SK-N-SH (cell line): ENCODE results near the gene KCNT1. TPM values are rescaled to one million over a fixed set of nuclear protein-coding genes. Genes with fewer than 3 reads are reported as not detected.

Experiments
- CTCF ChIA-PET: fragments of 300-600, 350-600 bp; formaldehyde crosslinking; extraction: SDS; loops from one replicate; lab custom pipeline; 2021; lab: Yijun Ruan, JAX
- POLR2A ChIA-PET: fragments of 350-600 bp; sonication (Branson Sonifier 250); formaldehyde crosslinking; extraction: SDS; loops from one replicate; lab custom pipeline; 2020; ENCODE audit warnings: antibody characterized with exemption, inconsistent platforms; lab: Yijun Ruan, JAX
- DNase-seq: peaks from one replicate; pipeline ENCODE4 v3.0.0; 2012
- H2AFZ ChIP-seq: fragments of 200-600 bp; sonication (generic); 2 replicates; pipeline ENCODE4 v1.8.1; 2016; ENCODE audit warnings: antibody characterized with exemption, mild to moderate bottlenecking, low read depth
- H3F3A ChIP-seq: fragments of 200-600 bp; sonication (generic); replicated peaks from 2 replicates; pipeline ENCODE3; 2016; ENCODE audit warnings: antibody characterized with exemption, mild to moderate bottlenecking; ENCODE audit not compliant: insufficient read depth
- H3K27ac ChIP-seq, 2 experiments: fragments of 200-500 bp in 1 of 2; fragments of 200-600 bp in 1 of 2; sonication (Bioruptor generic) in 1 of 2; sonication (generic), shearing (Covaris generic) in 1 of 2; 2 replicates each; pipeline versions ENCODE4 v1.5.1 to v1.6.1; 2014 to 2016; ENCODE audit warnings: low read depth in 2 of 2, inconsistent platforms in 1 of 2, low read length in 1 of 2, mild to moderate bottlenecking in 1 of 2, mixed read lengths in 1 of 2
- H3K27me3 ChIP-seq: fragments of 200-600 bp; sonication (generic), shearing (Covaris generic); 2 replicates; pipeline ENCODE4 v1.6.1; 2016; ENCODE audit warnings: mixed run types; ENCODE audit not compliant: insufficient read depth
- H3K36me3 ChIP-seq, 2 experiments: fragments of 200-500 bp in 1 of 2; fragments of 200-600 bp in 1 of 2; sonication (Bioruptor generic) in 1 of 2; sonication (generic) in 1 of 2; replicated peaks in 1 of 2; 2 replicates each; pipeline versions ENCODE3 to v1.5.1; 2014 to 2016; ENCODE audit warnings: low read length in 1 of 2, mild to moderate bottlenecking in 1 of 2; ENCODE audit not compliant: insufficient read depth in 2 of 2, control insufficient read depth in 1 of 2
- H3K4me1 ChIP-seq, 2 experiments: fragments of 200-500 bp in 1 of 2; fragments of 200-600 bp in 1 of 2; sonication (Bioruptor generic) in 1 of 2; sonication (generic), shearing (Covaris generic) in 1 of 2; 2 replicates each; pipeline versions ENCODE4 v1.5.1 to v1.6.1; 2014 to 2016; ENCODE audit warnings: low read depth in 1 of 2, low read length in 1 of 2, mixed run types in 1 of 2; ENCODE audit not compliant: insufficient read depth in 2 of 2, control insufficient read depth in 1 of 2
- H3K4me2 ChIP-seq: fragments of 200-600 bp; sonication (generic), shearing (Covaris generic); 2 replicates; pipeline ENCODE4 v1.6.1; 2017; ENCODE audit warnings: mixed run types
- H3K4me3 ChIP-seq, 2 experiments: fragments of 200-500 bp in 1 of 2; fragments of 200-600 bp in 1 of 2; sonication (Bioruptor generic) in 1 of 2; sonication (generic), shearing (Covaris generic) in 1 of 2; 2 replicates each; pipeline versions ENCODE4 v1.5.1 to v1.8.1; 2014 to 2016; ENCODE audit warnings: low read depth in 2 of 2, inconsistent platforms in 1 of 2, low read length in 1 of 2, mild to moderate bottlenecking in 1 of 2, mixed read lengths in 1 of 2, moderate library complexity in 1 of 2
- H3K79me2 ChIP-seq: fragments of 200-600 bp; sonication (generic); 2 replicates; pipeline ENCODE4 v1.8.1; 2017; ENCODE audit warnings: mild to moderate bottlenecking; ENCODE audit not compliant: insufficient read depth
- H3K9ac ChIP-seq: fragments of 200-600 bp; sonication (generic); 2 replicates; pipeline ENCODE4 v1.6.1; 2017; ENCODE audit warnings: mixed run types
- H3K9me2 ChIP-seq: fragments of 200-600 bp; sonication (generic); 2 replicates; pipeline ENCODE4 v1.6.1; 2017; ENCODE audit warnings: mixed run types
- H3K9me3 ChIP-seq: fragments of 200-600 bp; sonication (generic); 2 replicates; pipeline ENCODE4 v1.6.1; 2017; ENCODE audit warnings: mixed run types, mild to moderate bottlenecking, moderate library complexity
- H4K20me1 ChIP-seq: fragments of 200-600 bp; sonication (generic); 2 replicates; pipeline ENCODE4 v1.6.1; 2017; ENCODE audit warnings: mild to moderate bottlenecking, mixed run types; ENCODE audit not compliant: insufficient read depth
- EP300 ChIP-seq, 2 experiments: IDR thresholded peaks; 2 replicates each; pipeline versions ENCODE4 v1.4.0 to v1.6.1; 2012; ENCODE audit warnings: borderline replicate concordance in 1 of 2, low read depth in 1 of 2, low read length in 1 of 2
- EZH2phosphoT487 ChIP-seq: fragments of 200-600 bp; sonication (generic); IDR thresholded peaks from 2 replicates; pipeline ENCODE4 v1.6.1; 2017; ENCODE audit warnings: low read depth, mixed run types, mild to moderate bottlenecking, antibody characterized with exemption, moderate library complexity, borderline replicate concordance
- FOSL2 ChIP-seq: IDR thresholded peaks from 2 replicates; pipeline ENCODE4 v1.4.0; 2012; ENCODE audit warnings: low read depth, mild to moderate bottlenecking, moderate library complexity, borderline replicate concordance
- FOXJ3 ChIP-seq: sonication (generic); formaldehyde crosslinking; IDR thresholded peaks from 2 replicates; pipeline ENCODE4 v1.5.1; 2020; ENCODE audit warnings: mild to moderate bottlenecking, missing genetic modification reagents
- FOXM1 ChIP-seq: IDR thresholded peaks from 2 replicates; pipeline ENCODE4 v1.4.0; 2012; ENCODE audit warnings: low read depth, mild to moderate bottlenecking
- GATA2 ChIP-seq: sonication (generic); formaldehyde crosslinking; IDR thresholded peaks from 2 replicates; pipeline ENCODE4 v1.5.0; 2020; ENCODE audit warnings: mild to moderate bottlenecking, missing genetic modification reagents
- JUND ChIP-seq: IDR thresholded peaks from 2 replicates; pipeline ENCODE4 v1.4.0; 2012
- MEF2A ChIP-seq: IDR thresholded peaks from 2 replicates; pipeline ENCODE4 v1.4.0; 2012; ENCODE audit warnings: low read depth, borderline replicate concordance
- NFIC ChIP-seq: IDR thresholded peaks from 2 replicates; pipeline ENCODE4 v1.4.0; 2012; ENCODE audit warnings: borderline replicate concordance
- NRF1 ChIP-seq: IDR thresholded peaks from 2 replicates; pipeline ENCODE4 v1.6.1; 2012; ENCODE audit warnings: low read depth, mild to moderate bottlenecking, low read length
- RAD21 ChIP-seq: IDR thresholded peaks from 2 replicates; pipeline ENCODE4 v1.6.1; 2012; ENCODE audit warnings: mild to moderate bottlenecking, low read length
- RCOR1 ChIP-seq: fragments of 150-350 bp; IDR thresholded peaks from 2 replicates; pipeline ENCODE4 v1.6.1; 2017; ENCODE audit warnings: antibody characterized with exemption, low read length
- RFX5 ChIP-seq: IDR thresholded peaks from 2 replicates; pipeline ENCODE4 v1.6.1; 2012; ENCODE audit warnings: mild to moderate bottlenecking, improper control_type of control experiment, low read length
- RXRA ChIP-seq: IDR thresholded peaks from 2 replicates; pipeline ENCODE4 v1.4.0; 2012; ENCODE audit warnings: low read depth, mild to moderate bottlenecking, borderline replicate concordance
- SIN3A ChIP-seq: IDR thresholded peaks from 2 replicates; pipeline ENCODE4 v1.6.1; 2012; ENCODE audit warnings: low read depth, mild to moderate bottlenecking, low read length, moderate library complexity, borderline replicate concordance
- SMC3 ChIP-seq: IDR thresholded peaks from 2 replicates; pipeline ENCODE4 v1.6.1; 2012; ENCODE audit warnings: low read depth, low read length, improper control_type of control experiment
- TAF1 ChIP-seq: IDR thresholded peaks from 2 replicates; pipeline ENCODE4 v1.6.1; 2012; ENCODE audit warnings: low read depth, mild to moderate bottlenecking, low read length, moderate library complexity, borderline replicate concordance
- YY1 ChIP-seq: IDR thresholded peaks from 2 replicates; pipeline ENCODE4 v1.4.0; 2012; ENCODE audit warnings: low read depth, mild to moderate bottlenecking
- WGBS: methylation state at CpG from one replicate; pipeline ENCODE4 v1.1.6; 2017; ENCODE audit warnings: low lambda C conversion rate; 5-methylcytosine and 5-hydroxymethylcytosine counted together
- polyA plus RNA-seq, 3 experiments: library from polyadenylated mRNA; depleted of rRNA; stranded (reverse); fragments of >200 nt; gene quantifications; 2 replicates each; pipeline ENCODE4 v1.2.3, GENCODE V29; 2012
- TF ChIP-seq, protein P1 (sequence below): fragments of 150-350 bp; IDR thresholded peaks from 2 replicates; pipeline ENCODE4 v1.6.1; 2016; ENCODE audit warnings: mild to moderate bottlenecking, low read depth, low read length
- TF ChIP-seq, protein P2 (sequence below): IDR thresholded peaks from 2 replicates; pipeline ENCODE4 v1.4.0; 2012; ENCODE audit warnings: low read depth, borderline replicate concordance
- TF ChIP-seq, protein P3 (sequence below): IDR thresholded peaks from 2 replicates; pipeline ENCODE4 v1.4.0; 2012; ENCODE audit warnings: low read depth
- TF ChIP-seq, protein P4 (sequence below): fragments of 200-600 bp; sonication (generic); IDR thresholded peaks from 2 replicates; pipeline ENCODE4 v1.6.1; 2017; ENCODE audit warnings: antibody characterized with exemption, mild to moderate bottlenecking, moderate library complexity

Gene KCNT1
- polyA plus RNA-seq, 1 of the 3 experiments (the other 2 are of a cell fraction): 0.08 TPM

DNA sequence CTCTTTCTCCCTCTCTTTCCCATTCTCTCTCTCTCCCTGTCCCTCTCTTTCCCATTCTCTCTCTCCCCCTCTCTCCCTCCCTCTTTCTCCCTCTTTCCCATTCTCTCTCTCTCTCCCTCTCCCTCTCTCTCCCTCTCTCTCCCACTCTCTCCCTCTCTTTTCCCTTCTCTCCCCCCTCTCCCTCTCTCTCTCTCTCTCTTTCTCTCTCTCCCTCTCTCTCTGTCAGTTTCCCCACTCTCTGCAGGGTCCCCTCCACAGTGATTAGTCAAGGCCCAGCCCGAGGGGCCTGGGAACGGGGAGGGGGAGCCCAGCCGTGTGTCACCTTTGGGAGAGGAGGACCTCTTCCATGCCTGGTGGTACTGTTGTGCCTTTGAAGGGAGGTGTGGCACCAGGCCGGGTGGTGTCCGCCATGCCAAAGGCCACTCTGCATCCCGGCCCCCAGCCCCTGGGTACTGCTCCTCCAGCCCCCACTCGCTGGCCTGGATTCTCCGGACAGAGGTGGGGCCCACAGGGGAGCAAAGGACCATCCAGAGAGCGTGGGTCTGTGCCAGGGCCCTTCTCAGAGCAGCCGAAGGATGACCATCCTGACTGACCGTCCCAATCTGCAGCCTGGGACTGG, 25.4 kb downstream of the KCNT1 start:
- H3K4me1 ChIP-seq: no peaks in the 10 kb centered on the region; a peak in 1 of 4 replicates
- 34% methylated on average over 11 of the region's 11 CpGs for WGBS
- DNase-seq: no peak
- no peaks in the 10 kb centered on the region for H3K36me3 ChIP-seq
- H3K4me3 ChIP-seq: no peak overlapping the region
- POLR2A ChIA-PET: no interaction called here
- H3K9me2 ChIP-seq: no peaks in the 10 kb centered on the region
- H2AFZ ChIP-seq: no peak overlapping the region
- H4K20me1 ChIP-seq: no peaks in the 10 kb centered on the region
- H3K9me3 ChIP-seq: no peaks in the 10 kb centered on the region
- no peaks in the 10 kb centered on the region for H3K79me2 ChIP-seq
- H3K4me2 ChIP-seq: no peak overlapping the region
- no peak for TF ChIP-seq MEF2A
- TF ChIP-seq, protein P1, sequence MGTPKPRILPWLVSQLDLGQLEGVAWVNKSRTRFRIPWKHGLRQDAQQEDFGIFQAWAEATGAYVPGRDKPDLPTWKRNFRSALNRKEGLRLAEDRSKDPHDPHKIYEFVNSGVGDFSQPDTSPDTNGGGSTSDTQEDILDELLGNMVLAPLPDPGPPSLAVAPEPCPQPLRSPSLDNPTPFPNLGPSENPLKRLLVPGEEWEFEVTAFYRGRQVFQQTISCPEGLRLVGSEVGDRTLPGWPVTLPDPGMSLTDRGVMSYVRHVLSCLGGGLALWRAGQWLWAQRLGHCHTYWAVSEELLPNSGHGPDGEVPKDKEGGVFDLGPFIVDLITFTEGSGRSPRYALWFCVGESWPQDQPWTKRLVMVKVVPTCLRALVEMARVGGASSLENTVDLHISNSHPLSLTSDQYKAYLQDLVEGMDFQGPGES: no peak
- TF ChIP-seq, protein P2, sequence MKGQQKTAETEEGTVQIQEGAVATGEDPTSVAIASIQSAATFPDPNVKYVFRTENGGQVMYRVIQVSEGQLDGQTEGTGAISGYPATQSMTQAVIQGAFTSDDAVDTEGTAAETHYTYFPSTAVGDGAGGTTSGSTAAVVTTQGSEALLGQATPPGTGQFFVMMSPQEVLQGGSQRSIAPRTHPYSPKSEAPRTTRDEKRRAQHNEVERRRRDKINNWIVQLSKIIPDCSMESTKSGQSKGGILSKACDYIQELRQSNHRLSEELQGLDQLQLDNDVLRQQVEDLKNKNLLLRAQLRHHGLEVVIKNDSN: no peak
- no peak for TF ChIP-seq YY1
- TF ChIP-seq, protein P3, sequence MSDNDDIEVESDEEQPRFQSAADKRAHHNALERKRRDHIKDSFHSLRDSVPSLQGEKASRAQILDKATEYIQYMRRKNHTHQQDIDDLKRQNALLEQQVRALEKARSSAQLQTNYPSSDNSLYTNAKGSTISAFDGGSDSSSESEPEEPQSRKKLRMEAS: no peak
- no peak for TF ChIP-seq NRF1
- no peak for TF ChIP-seq RCOR1
- no peak for TF ChIP-seq TAF1
- no peak for TF ChIP-seq JUND
- TF ChIP-seq RAD21: no peak
- H3K27me3 ChIP-seq: no peaks in the 10 kb centered on the region
- H3F3A ChIP-seq: no peaks in the 10 kb centered on the region
- no peak overlapping the region for H3K9ac ChIP-seq
- CTCF ChIA-PET: no interaction called here
- no peak overlapping the region for H3K27ac ChIP-seq

DNA sequence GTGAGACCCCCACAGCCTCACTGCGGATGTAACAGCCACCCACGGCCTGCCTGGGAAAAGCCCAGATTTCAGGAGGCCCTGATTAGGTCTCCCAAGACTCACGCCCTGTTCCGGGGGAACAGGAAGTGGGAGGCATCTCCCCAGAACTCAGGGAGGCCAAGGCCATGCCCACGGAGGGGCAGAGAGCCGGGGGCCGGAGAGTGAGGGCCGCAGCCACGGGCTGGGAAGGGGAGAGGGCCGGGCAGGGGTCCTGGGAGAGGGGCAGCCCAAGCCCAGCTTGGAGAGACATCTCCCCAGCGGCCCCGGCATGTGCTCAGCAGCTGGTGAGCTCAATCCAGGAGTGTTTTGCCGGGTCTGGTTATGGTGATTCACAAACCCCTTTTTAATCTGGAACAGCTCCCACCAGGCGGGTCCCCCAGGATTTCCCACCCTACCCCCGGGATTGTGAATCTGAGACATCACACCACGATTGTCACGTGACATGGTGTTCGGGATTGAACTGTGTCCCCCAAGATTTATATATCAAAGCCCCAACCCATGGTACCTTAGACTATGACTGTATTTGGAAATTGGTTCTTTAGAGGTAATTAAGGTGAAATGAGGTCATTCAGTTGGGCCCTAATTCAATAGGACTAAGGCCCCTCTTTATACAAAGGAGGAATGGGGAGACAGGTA, 26.6 kb downstream of the KCNT1 start:
- ChIA-PET POLR2A (no interaction called here), CTCF (no interaction called here)
- Histone ChIP-seq H3K9me2 (no peaks in the 10 kb centered on the region), H3F3A (no peaks in the 10 kb centered on the region), H2AFZ (no peak overlapping the region), H3K4me3 (no peak overlapping the region), H3K9ac (no peak overlapping the region), H3K9me3 (no peaks in the 10 kb centered on the region), H3K27me3 (no peaks in the 10 kb centered on the region), H3K27ac (no peak overlapping the region), H3K4me2 (no peak overlapping the region), H3K4me1 (no peaks in the 10 kb centered on the region), H3K79me2 (no peaks in the 10 kb centered on the region), H3K36me3 (no peaks in the 10 kb centered on the region), H4K20me1 (no peaks in the 10 kb centered on the region)
- DNase-seq: no peak
- TF ChIP-seq EZH2phosphoT487 (no peak), FOXM1 (no peak), EP300 (IDR thresholded peaks at IDR 0.05; ENCODE audit: borderline replicate concordance in 1 of 2, low read depth in 1 of 2, low read length in 1 of 2) (no peak), YY1 (no peak), GATA2 (CRISPR knock-in tag) (no peak), FOXJ3 (CRISPR knock-in tag) (no peak), SIN3A (no peak), RAD21 (no peak), FOSL2 (no peak), NFIC (no peak), JUND (no peak), RXRA (no peak), SMC3 (no peak), RFX5 (no peak)
- TF ChIP-seq, protein P4, sequence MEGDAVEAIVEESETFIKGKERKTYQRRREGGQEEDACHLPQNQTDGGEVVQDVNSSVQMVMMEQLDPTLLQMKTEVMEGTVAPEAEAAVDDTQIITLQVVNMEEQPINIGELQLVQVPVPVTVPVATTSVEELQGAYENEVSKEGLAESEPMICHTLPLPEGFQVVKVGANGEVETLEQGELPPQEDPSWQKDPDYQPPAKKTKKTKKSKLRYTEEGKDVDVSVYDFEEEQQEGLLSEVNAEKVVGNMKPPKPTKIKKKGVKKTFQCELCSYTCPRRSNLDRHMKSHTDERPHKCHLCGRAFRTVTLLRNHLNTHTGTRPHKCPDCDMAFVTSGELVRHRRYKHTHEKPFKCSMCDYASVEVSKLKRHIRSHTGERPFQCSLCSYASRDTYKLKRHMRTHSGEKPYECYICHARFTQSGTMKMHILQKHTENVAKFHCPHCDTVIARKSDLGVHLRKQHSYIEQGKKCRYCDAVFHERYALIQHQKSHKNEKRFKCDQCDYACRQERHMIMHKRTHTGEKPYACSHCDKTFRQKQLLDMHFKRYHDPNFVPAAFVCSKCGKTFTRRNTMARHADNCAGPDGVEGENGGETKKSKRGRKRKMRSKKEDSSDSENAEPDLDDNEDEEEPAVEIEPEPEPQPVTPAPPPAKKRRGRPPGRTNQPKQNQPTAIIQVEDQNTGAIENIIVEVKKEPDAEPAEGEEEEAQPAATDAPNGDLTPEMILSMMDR: no peak
- TF ChIP-seq, protein P1: no peak
- TF ChIP-seq, all 33 proteins: peak for 0
- 14% methylated on average over 6 of the region's 18 CpGs for WGBS
